ENCODE data around the gene RASIP1.
A peak's percentile ranks its signal among the peaks of the same experiment; 100 is the strongest.

Gene RASIP1

GRCh38 chr19:48713864-48714755 is 26.3 kb downstream of the RASIP1 start (continued):
- TF ChIP-seq SALL2 (tag by site-specific recombination; IDR thresholded peaks at IDR 0.05; ENCODE audit: borderline replicate concordance) (no peak), ZBTB26 (tag by site-specific recombination; optimal IDR thresholded peaks at IDR 0.05) (peak; percentile 68), ZNF335 (tag by site-specific recombination; conservative IDR thresholded peaks at IDR 0.05) (peak; percentile 55), ZNF16 (tag by site-specific recombination; IDR thresholded peaks at IDR 0.05; ENCODE audit: low read depth) (no peak), KLF16 (tag by site-specific recombination; IDR thresholded peaks at IDR 0.05) (peak; percentile 90), ZEB2 (tag by site-specific recombination; IDR thresholded peaks at IDR 0.05) (peak; percentile 61; the same call in 1 of the 2 replicates), ZFHX2 (tag by site-specific recombination; conservative IDR thresholded peaks at IDR 0.05) (peak; percentile 79)

GRCh38 chr19:48713041-48713863 is 27.2 kb downstream of the RASIP1 start:
- Histone ChIP-seq H3K4me1 (ENCODE audit: control insufficient read depth, insufficient read depth, low read length) (peaks cover 13% of the 10 kb centered on the region), H3K9me3 (ENCODE audit: control insufficient read depth, insufficient read depth, low read depth, low read length) (no peaks in the 10 kb centered on the region), H3K27ac (ENCODE audit: extremely low read depth, low read depth, low read length) (peak overlapping the region; percentile 38; the same call in 1 of the 2 replicates), H3K4me3 (ENCODE audit: low read depth, low read length) (peak overlapping the region; percentile 67), H3K36me3 (ENCODE audit: control insufficient read depth in 2 of 2, insufficient read depth in 1 of 2, low read length in 2 of 2) (no peaks in the 10 kb centered on the region; a peak in 1 of 3 replicates)
- ChIA-PET POLR2A (interaction anchor here (0.6 to 2.4 kb wide), 8 partner anchors 8 to 135 kb away, joined by 3 to 15 read pairs (median 5); partner anchors contain the start of genes CA11, RPL18 and SPHK2), CTCF (interaction anchor here (0.7 to 3.8 kb wide), 10 partner anchors 11 to 129 kb away, joined by 3 to 35 read pairs (median 4); partner anchors contain the start of gene CA11)
- TF ChIP-seq ZBTB17 (tag by site-specific recombination; IDR thresholded peaks at IDR 0.05) (peak; percentile 90; the same call in 1 of the 2 replicates), ZNF501 (tag by site-specific recombination; IDR thresholded peaks at IDR 0.05) (0 out of 2 replicates have a peak, but pooled peaks have one; percentile 41), ZNF513 (tag by site-specific recombination; IDR thresholded peaks at IDR 0.05) (no peak), ZSCAN18 (tag by site-specific recombination; IDR thresholded peaks at IDR 0.05) (no peak), ZIC2 (tag by site-specific recombination; IDR thresholded peaks at IDR 0.05) (no peak), HOXD13 (CRISPR knock-in tag; IDR thresholded peaks at IDR 0.05; ENCODE audit: borderline replicate concordance) (no peak), IKZF3 (tag by site-specific recombination; IDR thresholded peaks at IDR 0.05) (peak; percentile 11; the same call in 1 of the 2 replicates), BCL11B (tag by site-specific recombination; IDR thresholded peaks at IDR 0.05; ENCODE audit: low read depth) (0 out of 2 replicates have a peak, but pooled peaks have one; percentile 49), ATF2 (tag by site-specific recombination; IDR thresholded peaks at IDR 0.05; ENCODE audit: low read depth) (no peak), FEZF1 (tag by site-specific recombination; IDR thresholded peaks at IDR 0.05) (no peak), ZNF692 (tag by site-specific recombination; IDR thresholded peaks at IDR 0.05) (0 out of 2 replicates have a peak, but pooled peaks have one; percentile 16), ZNF600 (tag by site-specific recombination; IDR thresholded peaks at IDR 0.05) (0 out of 2 replicates have a peak, but pooled peaks have one; percentile 44), ZNF510 (tag by site-specific recombination; IDR thresholded peaks at IDR 0.05; ENCODE audit: insufficient replicate concordance) (no peak), GLIS2 (tag by site-specific recombination; IDR thresholded peaks at IDR 0.05) (peak; percentile 65), ZBTB6 (tag by site-specific recombination; IDR thresholded peaks at IDR 0.05) (no peak), ZNF670 (tag by site-specific recombination; IDR thresholded peaks at IDR 0.05; ENCODE audit: low read depth) (no peak), ZNF121 (tag by site-specific recombination; IDR thresholded peaks at IDR 0.05) (no peak), ZNF558 (tag by site-specific recombination; IDR thresholded peaks at IDR 0.05) (no peak)
